HG02852 (cell line): Measurements from ENCODE around the gene POLD1.

ENCODE experiments used
- ATAC-seq: cut with Tn5 transposase; IDR thresholded peaks from one replicate; pipeline ENCODE4 v1.9.1; 2021; ENCODE audit warnings: mild to moderate bottlenecking, moderate library complexity; ENCODE audit not compliant: unreplicated experiment

The POLD1 gene

GRCh38 chr19:50365434-50366306, 18.5 kb upstream of the POLD1 start, which contains the start of gene NAPSA:
TSS of gene NAPSA (minus strand) at chr19:50365639. CDS start at chr19:50365621, 18 bp downstream.
- ATAC-seq, result no peak

- no peak for ATAC-seq
Observed at GRCh38 chr19:50368649-50369570, 15.2 kb upstream of the POLD1 start.

- no peak for ATAC-seq
Observed at GRCh38 chr19:50371914-50372475, 12.2 kb upstream of the POLD1 start.

DNA sequence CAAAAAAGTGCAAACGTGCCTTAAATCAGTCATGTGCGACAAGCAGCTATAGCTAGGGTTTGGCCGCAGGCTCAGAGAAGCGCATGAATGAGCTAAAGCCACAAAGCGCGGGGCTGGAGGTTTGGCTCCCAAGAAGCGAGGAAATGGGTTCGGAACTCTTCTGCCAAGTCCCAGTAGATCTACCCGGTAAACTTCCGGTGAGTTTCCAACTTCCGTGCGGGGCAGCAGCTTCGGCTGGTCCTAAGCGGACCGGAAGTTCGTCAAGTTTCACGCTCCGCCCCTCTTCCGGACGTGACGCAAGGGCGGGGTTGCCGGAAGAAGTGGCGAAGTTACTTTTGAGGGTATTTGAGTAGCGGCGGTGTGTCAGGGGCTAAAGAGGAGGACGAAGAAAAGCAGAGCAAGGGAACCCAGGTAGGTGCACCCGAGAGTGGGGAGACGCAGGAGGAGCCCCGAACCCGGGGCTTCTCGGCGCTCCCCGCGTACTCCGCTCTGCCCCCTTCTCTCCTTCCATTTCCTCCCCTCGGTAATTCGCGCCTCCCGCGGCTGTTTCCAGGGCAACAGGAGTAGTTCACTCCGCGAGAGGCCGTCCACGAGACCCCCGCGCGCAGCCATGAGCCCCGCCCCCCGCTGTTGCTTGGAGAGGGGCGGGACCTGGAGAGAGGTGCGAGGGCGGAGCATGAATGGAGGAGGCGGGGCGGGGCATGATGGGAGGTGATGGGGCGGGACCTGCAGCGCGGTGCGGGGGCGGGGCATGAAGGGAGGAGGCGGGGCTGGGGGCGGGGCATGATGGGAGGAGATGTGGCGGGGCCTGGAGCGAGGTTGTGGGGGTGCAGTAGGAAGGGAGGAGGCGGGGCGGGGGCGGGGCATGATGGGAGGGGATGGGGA, 7.7 kb upstream of the POLD1 start, which contains the start of gene NR1H2:
NR1H2 (plus strand) TSS at position 292 of the 885 bp plus-strand sequence. CDS start 1,149 bp downstream, outside the sequence.
- ATAC-seq, result peak; percentile 85

DNA sequence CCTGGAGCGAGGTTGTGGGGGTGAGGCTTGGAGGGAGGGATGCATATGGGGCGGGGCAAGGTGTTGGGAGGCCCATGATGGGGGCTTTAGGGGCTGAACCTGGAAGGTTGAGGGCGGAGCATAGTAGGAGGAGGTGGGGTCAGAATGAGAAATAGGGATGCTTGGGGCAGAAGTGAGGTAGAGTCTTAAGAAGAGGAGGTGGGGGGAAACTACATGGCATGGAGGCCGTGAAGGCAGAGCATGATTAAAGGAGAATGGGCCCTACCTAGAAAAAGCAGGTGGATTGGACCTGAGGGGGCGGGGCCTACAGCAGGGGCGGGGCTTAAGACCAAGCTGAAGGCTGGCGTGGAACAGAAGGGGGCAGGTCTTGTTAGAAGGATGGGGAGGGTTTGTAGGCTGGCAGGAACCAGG, 7.1 kb upstream of the POLD1 start:
- no peak for ATAC-seq

DNA sequence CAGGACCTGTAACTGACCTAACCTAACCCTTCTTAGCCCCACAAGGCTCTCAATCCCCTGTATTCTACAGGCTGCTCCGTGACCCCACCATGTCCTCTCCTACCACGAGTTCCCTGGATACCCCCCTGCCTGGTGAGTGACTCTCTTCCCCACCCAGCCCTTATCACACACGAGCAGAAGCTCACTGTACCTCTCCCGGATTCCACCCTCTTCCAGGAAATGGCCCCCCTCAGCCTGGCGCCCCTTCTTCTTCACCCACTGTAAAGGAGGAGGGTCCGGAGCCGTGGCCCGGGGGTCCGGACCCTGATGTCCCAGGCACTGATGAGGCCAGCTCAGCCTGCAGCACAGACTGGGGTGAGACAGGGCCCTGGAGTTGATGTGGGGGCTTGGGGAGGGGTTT, 6.6 kb upstream of the POLD1 start:
- no peak for ATAC-seq

GRCh38 chr19:50378169-50378862, 5.8 kb upstream of the POLD1 start:
- no peak for ATAC-seq

DNA sequence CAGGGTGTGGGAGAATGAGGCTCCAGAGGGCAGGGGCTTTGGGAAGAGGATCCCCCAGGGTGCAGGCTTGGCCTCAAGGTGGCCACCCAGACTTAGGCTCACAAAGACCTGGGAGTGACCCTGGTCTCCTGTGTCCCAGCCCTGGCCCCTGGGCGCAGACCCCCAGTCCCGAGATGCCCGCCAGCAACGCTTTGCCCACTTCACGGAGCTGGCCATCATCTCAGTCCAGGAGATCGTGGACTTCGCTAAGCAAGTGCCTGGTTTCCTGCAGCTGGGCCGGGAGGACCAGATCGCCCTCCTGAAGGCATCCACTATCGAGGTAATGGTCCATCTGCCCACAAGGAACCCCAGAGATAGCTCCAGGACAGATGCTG, 5.3 kb upstream of the POLD1 start:
- ATAC-seq, result no peak

DNA sequence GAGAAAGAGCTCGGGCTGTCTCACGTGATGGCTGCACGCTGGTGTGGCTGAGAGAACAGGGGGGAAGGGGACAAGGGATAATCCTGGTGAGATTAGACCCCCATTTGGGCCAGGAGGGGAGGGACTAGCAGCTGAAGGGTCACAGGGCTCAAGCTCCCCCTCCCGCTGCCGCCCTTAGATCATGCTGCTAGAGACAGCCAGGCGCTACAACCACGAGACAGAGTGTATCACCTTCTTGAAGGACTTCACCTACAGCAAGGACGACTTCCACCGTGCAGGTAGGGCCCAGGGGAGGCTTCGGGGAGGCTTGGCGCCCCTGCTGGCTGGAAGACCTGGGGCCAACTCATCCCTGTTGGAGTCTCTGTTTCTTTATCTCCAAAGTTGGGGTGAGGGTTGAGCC, 4.5 kb upstream of the POLD1 start:
- no peak for ATAC-seq

GRCh38 chr19:50380137-50380536, 4.0 kb upstream of the POLD1 start:
- no peak for ATAC-seq

GRCh38 chr19:50380751-50381151, 3.4 kb upstream of the POLD1 start:
- ATAC-seq, result no peak

DNA sequence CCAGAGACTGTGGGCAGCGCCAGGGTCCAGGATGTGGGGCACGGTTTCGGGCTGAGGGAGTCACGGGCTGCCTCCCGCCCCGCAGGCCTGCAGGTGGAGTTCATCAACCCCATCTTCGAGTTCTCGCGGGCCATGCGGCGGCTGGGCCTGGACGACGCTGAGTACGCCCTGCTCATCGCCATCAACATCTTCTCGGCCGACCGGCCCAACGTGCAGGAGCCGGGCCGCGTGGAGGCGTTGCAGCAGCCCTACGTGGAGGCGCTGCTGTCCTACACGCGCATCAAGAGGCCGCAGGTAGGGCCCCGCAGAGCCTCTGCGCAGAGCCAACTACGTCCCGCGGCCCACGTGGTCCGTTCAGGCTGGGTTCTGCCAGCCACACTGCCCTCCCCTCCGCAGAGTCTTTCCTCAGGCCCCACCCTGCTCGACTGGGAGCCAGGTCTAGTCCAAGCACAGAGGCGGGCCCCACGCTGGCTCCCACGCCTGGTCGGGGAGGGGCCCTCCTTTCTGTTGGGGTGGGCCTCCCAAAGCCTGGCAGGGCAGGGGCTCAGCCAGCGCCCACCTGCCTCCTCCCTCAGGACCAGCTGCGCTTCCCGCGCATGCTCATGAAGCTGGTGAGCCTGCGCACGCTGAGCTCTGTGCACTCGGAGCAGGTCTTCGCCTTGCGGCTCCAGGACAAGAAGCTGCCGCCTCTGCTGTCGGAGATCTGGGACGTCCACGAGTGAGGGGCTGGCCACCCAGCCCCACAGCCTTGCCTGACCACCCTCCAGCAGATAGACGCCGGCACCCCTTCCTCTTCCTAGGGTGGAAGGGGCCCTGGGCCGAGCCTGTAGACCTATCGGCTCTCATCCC, 2.0 kb upstream of the POLD1 start:
- ATAC-seq, result no peak

- ATAC-seq, result no peak
Observed at GRCh38 chr19:50383001-50383851, 921 bp upstream of the POLD1 start.

- no peak for ATAC-seq
Observed at GRCh38 chr19:50384685-50385535, 763 bp downstream of the POLD1 start.

DNA sequence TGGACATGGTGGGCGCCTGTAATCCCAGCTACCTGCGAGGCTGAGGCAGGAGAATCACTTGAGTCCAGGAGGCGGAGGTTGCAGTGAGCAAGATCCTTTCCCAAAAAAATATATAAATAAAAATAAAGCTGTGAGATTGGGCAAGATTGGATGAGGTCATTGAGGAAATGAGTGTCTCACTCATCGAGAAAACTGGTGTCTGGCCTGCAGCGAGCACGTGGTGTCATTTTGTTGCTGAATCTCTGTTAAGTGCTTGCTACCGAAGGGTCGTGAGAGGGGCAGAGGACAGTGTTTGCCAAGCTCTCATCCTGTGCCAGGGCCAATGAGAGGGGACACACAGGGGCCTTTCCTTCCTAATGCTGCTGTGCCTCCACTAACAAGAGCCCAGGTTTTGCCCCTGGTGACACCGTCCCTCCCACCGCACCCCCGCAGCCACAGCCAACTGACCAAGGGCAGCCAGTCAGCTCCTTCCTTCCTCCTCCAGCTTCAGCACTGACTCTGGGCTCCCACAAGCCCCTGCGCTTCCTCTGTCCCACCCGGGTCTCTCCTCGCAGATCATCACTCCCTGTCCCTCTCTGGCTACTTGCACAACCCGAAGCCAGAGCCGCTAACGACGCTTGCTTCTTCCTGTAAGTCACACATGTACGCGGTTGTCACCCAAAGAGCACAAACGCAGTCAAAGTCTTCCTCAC, 3.2 kb downstream of the POLD1 start:
- no peak for ATAC-seq

DNA sequence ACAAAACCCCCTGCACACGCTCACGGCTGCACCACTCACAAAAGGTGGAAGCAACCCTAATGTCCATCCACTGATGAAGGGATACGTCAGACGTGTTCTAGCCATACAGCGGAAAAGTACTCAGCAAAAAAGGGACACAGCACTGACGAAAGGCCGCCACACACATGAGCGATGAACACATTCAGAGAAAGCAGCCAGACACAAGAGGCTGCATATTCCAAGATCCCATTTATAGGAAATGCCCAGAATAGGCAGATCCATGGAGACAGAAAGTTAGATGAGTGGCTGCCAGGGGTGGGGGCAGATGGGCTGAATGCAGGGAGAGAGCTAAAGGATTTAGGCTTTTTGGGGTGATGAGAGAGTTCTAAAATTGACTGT, 3.7 kb downstream of the POLD1 start:
- no peak for ATAC-seq
